ENCODE results near the gene BCO1. TPM values are rescaled to one million over a fixed set of nuclear protein-coding genes. Genes with fewer than 3 reads are reported as not detected.

Gene BCO1
- total RNA-seq, 2 donors from 2014 or later = 0.18 to 2.2 TPM

- Histone ChIP-seq H3K27me3 (replicated peaks; ENCODE audit: insufficient read depth) (no peaks in the 10 kb centered on the region), H3K9me3 (no peaks in the 10 kb centered on the region), H3K36me3 (no peaks in the 10 kb centered on the region), H3K4me3 (peak overlapping the region in 1 of 2 donors; percentile 4), H3K27ac (peak overlapping the region; percentile 75 to 83), H3K4me1 (replicated peaks) (no peaks in the 10 kb centered on the region)
- intact Hi-C loops (cut with DNase I) = no loop called here
- no peak for DNase-seq (ENCODE audit: low spot score)
- TF ChIP-seq POLR2A (IDR thresholded peaks at IDR 0.05) (no peak), POLR2AphosphoS5 (IDR thresholded peaks at IDR 0.05) (peak; percentile 13)
- TF ChIP-seq, protein P1, sequence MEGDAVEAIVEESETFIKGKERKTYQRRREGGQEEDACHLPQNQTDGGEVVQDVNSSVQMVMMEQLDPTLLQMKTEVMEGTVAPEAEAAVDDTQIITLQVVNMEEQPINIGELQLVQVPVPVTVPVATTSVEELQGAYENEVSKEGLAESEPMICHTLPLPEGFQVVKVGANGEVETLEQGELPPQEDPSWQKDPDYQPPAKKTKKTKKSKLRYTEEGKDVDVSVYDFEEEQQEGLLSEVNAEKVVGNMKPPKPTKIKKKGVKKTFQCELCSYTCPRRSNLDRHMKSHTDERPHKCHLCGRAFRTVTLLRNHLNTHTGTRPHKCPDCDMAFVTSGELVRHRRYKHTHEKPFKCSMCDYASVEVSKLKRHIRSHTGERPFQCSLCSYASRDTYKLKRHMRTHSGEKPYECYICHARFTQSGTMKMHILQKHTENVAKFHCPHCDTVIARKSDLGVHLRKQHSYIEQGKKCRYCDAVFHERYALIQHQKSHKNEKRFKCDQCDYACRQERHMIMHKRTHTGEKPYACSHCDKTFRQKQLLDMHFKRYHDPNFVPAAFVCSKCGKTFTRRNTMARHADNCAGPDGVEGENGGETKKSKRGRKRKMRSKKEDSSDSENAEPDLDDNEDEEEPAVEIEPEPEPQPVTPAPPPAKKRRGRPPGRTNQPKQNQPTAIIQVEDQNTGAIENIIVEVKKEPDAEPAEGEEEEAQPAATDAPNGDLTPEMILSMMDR (IDR thresholded peaks at IDR 0.05) = no peak
- WGBS = 37% methylated on average over 5 of the region's 5 CpGs
Measured at GRCh38 chr16:81327011-81327410, 88.5 kb downstream of the BCO1 start.

DNA sequence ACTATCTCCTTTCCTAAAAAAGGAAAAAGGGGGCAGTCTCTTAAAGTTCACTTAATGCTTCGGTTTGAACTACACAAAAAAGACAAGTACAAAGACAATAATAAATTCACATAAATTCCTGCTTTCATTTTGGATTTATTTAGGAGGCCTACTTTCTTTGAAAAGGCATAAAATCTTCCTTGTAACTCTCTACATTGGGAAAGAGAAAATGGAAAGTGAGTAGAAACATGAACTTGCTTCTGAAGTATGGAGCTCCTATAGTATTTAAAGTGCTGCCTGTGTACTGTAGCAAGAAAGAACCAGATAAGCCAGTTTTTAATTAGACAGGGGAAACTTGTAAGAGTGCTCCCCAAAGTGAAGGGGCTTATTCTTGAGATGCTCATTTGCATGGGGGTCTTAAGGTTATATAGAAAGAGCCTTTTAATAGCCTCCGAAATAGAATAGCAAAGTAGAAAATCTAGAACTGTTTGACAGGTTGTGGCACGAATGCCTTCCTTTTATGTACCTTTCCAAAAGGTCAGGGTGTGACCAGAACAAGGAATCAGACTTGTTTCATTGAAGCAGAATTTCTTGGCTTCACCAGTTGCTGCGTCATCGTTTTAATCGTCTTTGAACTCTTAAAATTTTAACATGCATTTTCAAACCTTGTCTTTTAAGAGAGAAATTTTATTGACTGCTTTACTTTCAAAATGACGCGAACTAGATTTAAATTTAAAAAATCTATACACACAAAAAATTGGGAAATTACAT lies 89.1 kb downstream of the BCO1 start:
- 37% methylated on average over 8 of the region's 8 CpGs for WGBS
- Histone ChIP-seq H3K27me3 (replicated peaks; ENCODE audit: insufficient read depth) (no peaks in the 10 kb centered on the region), H3K27ac (peak overlapping the region; percentile 75 to 83), H3K36me3 (no peaks in the 10 kb centered on the region), H3K4me3 (peak overlapping the region in 1 of 2 donors; percentile 4), H3K4me1 (replicated peaks) (no peaks in the 10 kb centered on the region), H3K9me3 (no peaks in the 10 kb centered on the region)
- DNase-seq (ENCODE audit: low spot score) = peak; percentile 77
- intact Hi-C loops (cut with DNase I) = no loop called here
- TF ChIP-seq POLR2A (IDR thresholded peaks at IDR 0.05) (no peak), POLR2AphosphoS5 (IDR thresholded peaks at IDR 0.05) (peak; percentile 86)
- TF ChIP-seq, protein P1 (IDR thresholded peaks at IDR 0.05) = no peak

DNA sequence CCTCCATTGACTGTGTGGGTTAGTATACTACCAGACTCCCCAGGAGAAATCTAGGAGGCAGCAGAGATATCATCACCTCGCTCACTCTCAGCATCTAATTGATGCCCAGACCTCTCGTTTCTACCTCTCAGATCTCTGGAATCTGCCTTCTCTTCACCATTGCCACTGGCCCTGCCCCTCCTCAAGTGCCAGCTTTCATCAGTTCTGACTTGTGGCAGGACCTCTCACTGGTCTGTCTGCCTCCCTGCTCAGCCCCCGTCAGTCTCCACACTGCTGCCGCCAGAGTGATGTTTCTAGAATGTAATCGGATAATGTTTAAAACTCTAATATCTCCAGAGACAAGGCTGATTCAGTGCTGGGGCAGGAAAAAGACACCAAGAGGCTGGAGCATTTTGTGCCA lies 91.5 kb downstream of the BCO1 start:
- Histone ChIP-seq H3K27ac (peak overlapping the region; percentile 14 to 75), H3K27me3 (replicated peaks; ENCODE audit: insufficient read depth) (no peaks in the 10 kb centered on the region), H3K36me3 (no peaks in the 10 kb centered on the region), H3K9me3 (no peaks in the 10 kb centered on the region), H3K4me3 (no peak overlapping the region), H3K4me1 (replicated peaks) (no peaks in the 10 kb centered on the region)
- intact Hi-C loops (cut with DNase I) = no loop called here
- DNase-seq (ENCODE audit: low spot score) = no peak
- TF ChIP-seq, protein P1 (IDR thresholded peaks at IDR 0.05) = no peak
- no peak for TF ChIP-seq POLR2A (IDR thresholded peaks at IDR 0.05)
- TF ChIP-seq POLR2AphosphoS5 (IDR thresholded peaks at IDR 0.05) = no peak
- WGBS = 72% methylated on average over 5 of the region's 5 CpGs

DNA sequence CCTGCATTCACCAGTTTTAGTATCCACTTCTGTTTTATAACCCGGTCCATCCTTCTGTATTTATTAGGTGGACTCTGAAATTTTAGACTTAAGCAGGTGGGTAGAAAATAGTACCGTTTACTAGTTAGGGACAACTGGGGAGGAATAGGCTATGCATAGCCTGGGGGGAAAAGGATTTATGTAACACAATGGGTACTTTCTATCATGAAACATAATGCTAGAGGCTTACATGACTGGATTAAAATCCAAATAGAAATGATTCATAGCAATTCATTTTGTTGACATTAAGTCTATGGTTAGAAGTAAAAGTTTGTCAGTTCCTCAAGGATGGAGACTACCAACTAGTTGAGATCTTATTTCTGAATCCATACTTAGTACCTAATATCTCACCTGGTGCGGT lies 94.9 kb downstream of the BCO1 start:
- no peak for DNase-seq (ENCODE audit: low spot score)
- no peak overlapping the region for H3K4me3 ChIP-seq
- H3K4me1 ChIP-seq (replicated peaks) = no peaks in the 10 kb centered on the region
- 90% methylated on average over 3 of the region's 3 CpGs for WGBS
- H3K36me3 ChIP-seq = no peaks in the 10 kb centered on the region
- H3K27me3 ChIP-seq (replicated peaks; ENCODE audit: insufficient read depth) = no peaks in the 10 kb centered on the region
- intact Hi-C loops (cut with DNase I) = no loop called here
- no peak for TF ChIP-seq POLR2A (IDR thresholded peaks at IDR 0.05)
- no peak for TF ChIP-seq POLR2AphosphoS5 (IDR thresholded peaks at IDR 0.05)
- TF ChIP-seq, protein P1 (IDR thresholded peaks at IDR 0.05) = no peak
- H3K9me3 ChIP-seq = no peaks in the 10 kb centered on the region
- no peak overlapping the region for H3K27ac ChIP-seq

DNA sequence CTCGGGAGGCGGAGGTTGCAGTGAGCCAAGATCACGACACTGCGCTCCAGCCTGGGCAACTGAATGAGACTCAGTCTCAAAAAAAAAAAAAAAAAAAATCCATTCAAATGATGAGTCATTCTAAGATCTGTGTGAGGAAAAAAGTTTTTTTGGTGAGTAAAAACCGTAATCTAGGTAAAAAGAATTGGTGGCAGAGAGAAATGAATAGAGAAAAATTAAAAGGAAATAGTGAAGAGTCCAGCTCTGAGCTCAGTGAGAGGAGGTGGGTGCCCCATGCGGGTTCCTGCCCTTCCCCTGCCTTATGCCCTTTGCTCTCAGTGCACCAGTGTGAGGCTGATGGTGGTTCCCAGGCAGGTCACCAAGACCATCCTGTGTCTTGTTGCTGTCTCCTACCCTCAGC lies 97.2 kb downstream of the BCO1 start:
- Histone ChIP-seq H3K27me3 (replicated peaks; ENCODE audit: insufficient read depth) (no peaks in the 10 kb centered on the region), H3K9me3 (no peaks in the 10 kb centered on the region), H3K27ac (no peak overlapping the region), H3K4me1 (replicated peaks) (no peaks in the 10 kb centered on the region), H3K4me3 (no peak overlapping the region), H3K36me3 (no peaks in the 10 kb centered on the region)
- DNase-seq (ENCODE audit: low spot score) = no peak
- TF ChIP-seq POLR2A (IDR thresholded peaks at IDR 0.05) (no peak), POLR2AphosphoS5 (IDR thresholded peaks at IDR 0.05) (no peak)
- TF ChIP-seq, protein P1 (IDR thresholded peaks at IDR 0.05) = no peak
- WGBS = 94% methylated on average over 6 of the region's 6 CpGs
- intact Hi-C loops (cut with DNase I) = no loop called here

All from prostate gland (tissue), 2 donors.